Measurements from ENCODE around the gene IFT22.
"Not testable (repeated sequence)": the region's sequence is repeated elsewhere in the genome, so short reads cannot be mapped to it uniquely, and the experiment has no call there.

Gene IFT22

DNA sequence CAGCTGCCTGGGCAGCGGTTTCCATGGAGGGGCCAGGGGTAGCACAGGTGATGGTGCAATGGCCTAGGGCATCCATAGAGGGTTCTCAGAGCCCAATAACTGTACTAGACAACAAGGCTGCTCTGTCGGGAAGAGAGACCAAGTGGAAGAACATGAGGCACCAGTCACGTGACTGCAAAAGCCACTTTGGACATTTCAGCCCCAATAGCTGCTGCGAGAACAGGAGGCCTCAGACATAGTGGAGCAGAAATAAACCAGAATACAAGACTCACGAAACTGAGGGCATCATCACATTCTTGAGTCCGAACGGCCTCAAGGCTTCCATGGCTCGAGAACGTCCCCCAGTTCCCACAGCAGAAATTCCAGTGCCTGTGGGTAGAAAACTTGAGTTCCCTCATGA lies 44.5 kb downstream of the IFT22 start:
- no peak for DNase-seq

- no peak for DNase-seq
Measured at GRCh38 chr7:101273206-101273605, 48.4 kb downstream of the IFT22 start.

DNA sequence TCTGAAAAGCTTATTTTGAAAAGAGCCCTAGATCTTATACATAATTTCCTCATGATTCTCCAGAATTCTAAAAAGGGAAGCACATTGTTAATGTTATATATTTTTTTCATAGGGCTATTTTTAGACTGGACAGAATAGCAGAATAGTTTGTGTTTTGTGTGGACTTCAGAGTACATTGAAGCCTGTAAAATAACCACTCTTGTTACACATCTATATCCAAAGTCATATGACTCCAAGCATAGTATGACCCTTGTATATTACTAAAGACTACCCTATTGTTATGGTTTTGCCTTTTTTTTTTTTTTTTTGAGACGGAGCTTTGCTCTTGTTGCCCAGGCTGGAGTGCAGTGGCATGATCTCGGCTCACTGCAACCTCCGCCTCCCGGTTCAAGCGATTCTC lies 50.6 kb downstream of the IFT22 start:
- DNase-seq = no peak

GRCh38 chr7:101269664-101270063 lies 51.9 kb downstream of the IFT22 start:
- no peak for DNase-seq

DNA sequence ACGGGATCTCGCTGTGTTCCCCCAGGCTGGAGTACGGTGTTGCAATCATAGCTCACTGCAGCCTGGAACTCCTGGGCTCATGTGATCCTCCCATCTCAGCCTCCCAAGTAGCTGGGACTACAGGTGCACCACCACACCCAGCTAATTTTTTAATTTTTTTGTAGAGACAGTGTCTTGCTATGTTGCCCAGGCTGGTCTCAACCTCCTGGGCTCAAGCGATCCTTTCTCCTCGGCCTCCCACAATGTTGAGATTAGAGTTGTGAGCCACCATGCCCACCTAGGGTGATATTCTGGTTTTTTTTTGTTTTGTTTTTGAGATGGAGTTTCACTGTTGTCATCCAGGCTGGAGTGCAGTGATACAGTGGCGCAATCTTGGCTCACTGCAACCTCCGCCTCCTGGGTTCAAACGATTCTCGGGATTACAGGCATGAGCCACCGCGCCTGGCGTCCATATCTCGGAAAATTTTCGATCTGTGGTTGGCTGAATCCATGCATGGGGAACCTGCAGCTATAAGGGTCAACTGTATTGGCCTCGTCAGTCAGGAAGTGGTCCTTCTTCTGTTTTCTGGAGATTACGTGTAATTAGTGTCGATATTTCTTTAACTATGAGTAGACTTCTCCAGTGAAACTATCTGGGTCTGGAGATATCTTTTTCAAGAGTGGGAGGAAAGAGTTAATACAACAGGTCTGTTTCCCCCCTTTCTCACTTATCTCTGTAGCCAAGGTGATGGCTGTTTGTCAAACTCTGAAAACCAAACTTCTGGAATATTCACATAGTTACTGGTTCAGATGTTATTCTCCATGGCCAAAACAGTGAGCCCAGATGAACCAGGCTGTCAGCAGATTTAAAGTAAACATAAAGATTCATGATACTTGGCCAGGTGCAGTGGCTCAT lies 55.7 kb downstream of the IFT22 start:
- no peak for DNase-seq

DNA sequence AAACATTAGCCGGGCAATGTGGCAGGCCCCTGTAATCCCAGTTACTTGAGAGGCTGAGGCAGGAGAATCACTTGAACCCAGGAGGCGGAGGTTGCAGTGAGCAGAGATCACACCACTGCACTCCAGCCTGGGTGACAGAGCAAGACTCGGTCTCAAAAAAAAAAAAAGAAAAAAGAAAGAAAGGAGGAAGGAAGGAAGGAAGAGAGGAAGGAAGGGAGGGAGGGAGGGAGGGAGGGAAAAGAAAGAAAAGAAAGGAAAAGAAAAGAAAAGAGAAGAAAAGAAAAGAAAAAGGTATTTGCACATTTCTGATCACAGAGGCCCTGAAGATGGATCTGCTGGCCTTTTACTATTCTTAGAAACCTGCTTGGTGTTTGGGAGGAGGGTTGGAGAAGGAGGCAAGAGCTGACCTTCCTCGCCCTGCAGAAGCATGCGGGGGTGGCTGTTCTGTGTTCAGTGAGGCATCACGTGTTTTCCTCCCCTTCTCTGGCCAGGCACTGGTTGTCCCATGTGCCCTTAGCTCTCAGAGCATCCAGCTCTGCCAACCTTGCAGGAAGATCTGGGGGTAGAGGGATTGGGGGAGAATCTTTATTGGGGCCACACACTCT lies 57.4 kb downstream of the IFT22 start:
- not testable (repeated sequence) for DNase-seq

All from NCI-H2029 (cell line).